ENCODE data around the gene MEX3A. TPM values are rescaled to one million over a fixed set of nuclear protein-coding genes. Genes with fewer than 3 reads are reported as not detected.

The MEX3A gene
- total RNA-seq, 1 experiment from 2014 or later = 13.3 TPM

GRCh38 chr1:156102633-156103511 is 20.6 kb upstream of the MEX3A start:
- DNase-seq (ENCODE audit: low spot score) = peak; percentile 80

DNA sequence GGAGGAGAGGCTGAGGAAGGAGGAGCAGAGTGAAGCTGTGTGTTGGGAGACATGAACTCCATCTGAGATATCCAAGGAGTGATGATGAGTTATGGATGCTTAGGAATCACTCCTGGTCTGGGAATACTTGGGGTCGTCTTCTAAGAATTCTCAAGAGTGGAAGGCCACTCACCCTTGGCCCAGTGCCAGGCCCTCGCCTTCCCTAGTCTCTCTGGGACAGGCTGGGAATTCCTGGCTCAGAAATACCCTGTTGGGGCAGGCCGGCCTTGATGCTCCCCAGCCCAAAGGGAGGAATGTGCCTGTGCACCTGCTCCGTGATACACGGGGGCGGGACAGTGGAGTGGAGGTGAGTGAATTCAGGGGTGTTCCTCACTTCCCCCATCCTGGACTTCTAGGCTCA is 19.6 kb upstream of the MEX3A start:
- DNase-seq (ENCODE audit: low spot score) = peak; percentile 54

DNA sequence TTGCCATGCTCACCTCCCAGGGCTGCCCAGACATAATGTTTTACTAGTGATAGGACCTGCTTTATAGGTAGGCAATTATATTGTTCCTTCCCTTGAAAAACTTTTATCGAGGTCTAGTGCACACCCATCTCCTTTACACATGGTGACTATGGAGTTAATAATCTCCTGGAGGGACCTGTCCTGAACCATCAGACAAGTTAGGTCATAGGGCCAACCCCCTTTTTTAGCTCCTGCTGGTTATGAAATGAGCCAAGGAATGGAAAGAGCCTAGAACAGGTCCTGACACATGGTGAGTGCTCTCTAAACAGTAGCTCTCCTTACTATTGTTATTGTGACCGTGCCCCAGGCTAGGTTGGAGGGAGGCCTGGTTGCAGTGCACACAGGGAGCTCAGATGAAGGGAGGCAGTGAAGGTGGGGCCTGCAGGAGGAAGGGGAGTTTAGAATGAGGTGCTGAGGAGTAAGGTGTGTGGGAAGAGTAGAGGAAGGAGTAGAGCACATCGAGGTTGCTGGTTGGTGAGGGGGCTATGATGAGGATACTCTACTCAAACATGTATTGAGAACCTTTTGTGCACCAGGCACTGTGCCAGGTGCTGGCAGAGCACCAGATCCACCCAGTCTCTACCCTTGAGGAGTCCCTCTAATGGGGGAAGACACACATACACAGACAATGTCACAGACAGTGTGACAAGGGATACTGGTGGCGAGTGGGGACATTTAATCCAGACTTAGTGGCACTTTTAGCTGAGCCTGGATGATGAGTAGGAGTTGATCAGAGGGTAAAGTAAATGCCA is 18.1 kb upstream of the MEX3A start:
- DNase-seq (ENCODE audit: low spot score) = peak; percentile 69

DNA sequence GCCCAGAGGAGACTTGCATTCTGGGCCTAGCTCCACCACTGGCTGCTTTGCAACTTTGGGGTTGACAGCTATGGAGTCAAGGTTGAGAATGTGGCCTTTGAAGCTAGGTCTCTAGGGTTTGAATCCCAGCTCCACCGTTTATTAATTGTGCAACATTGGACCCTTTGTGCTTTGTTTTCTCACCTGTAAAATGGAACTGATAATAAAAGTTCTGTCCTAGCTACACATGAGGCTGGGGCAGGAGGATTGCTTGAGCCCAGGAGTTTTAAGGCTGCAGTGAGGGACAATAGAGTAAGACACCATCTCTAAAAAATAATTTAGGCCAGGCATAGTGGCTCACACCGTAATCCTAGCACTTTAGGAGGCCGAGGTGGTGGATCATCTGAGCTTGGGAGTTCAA is 17.0 kb upstream of the MEX3A start:
- DNase-seq (ENCODE audit: low spot score) = no peak

GRCh38 chr1:156098784-156099183 is 16.5 kb upstream of the MEX3A start:
- no peak for DNase-seq (ENCODE audit: low spot score)

DNA sequence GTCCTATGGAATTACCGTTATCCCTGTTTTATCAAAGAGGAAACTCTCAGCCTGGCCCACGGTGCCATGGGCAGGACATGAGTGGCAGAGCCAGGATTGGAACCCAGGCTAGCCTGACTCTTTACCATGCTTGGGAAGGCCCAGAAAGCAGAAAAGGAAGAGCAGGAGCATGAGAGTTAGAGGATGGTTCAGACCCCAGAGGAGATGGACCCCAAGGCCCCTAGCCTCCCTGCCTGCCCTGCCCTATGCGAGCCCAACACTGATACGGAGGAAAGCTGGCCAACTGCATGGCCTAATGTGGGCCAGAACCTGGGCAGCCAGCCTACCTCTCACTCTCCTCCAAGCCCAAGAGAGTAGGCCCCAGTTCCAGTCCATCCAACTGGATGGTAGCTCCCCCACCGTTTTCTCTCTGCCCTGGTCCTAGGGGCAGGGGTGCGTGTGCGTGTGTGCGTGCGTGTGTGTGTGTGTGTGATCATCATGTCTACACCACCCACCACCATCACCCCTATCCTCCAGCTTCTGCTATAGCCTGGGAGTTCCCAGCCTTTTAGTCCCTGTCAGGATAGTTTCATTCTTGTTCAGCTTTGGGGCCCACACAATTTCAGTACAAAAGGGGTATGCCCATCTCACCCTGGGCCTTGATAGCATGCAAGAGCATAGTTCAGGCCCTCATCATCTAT is 15.4 kb upstream of the MEX3A start:
- no peak for DNase-seq (ENCODE audit: low spot score)

DNA sequence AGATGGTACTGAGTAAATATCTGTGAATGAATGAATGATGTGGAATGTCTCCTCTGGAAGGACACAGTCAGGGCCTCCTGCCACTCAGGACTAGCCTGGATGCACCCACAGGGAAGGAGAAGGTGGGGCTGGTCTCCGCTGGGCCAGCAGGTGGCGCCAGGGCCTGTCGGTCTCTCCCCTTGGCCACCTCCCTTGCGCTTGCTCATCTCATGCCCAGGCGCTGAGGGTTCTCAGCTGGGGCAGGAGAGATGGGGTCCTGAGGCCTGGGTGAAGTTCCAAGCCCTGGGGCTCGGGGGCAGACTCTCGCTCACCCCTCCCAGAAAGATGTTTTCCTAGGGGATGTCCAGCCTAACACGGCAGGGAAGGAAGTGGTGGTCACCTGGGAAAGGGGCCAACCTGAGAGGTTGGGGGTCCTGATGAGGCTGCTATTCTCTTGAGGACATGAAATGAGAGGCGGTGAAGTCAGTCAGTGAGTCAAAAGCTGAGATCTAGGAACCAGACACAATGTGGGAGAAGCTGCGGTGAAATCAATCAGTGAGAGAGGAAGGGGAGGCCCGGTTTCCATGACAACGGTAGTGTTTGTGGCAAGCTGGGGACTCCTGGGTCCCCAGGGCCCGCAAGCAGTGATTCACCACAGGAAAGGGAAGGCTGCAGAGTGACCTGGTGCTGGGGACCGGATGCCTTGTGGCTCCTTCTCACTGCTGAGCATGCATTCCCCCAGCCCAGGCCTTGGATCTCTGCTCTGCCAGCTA is 14.6 kb upstream of the MEX3A start:
- DNase-seq (ENCODE audit: low spot score) = peak; percentile 93

- DNase-seq (ENCODE audit: low spot score) = peak; percentile 84
Measured at GRCh38 chr1:156095906-156096508, 13.7 kb upstream of the MEX3A start.

- DNase-seq (ENCODE audit: low spot score) = no peak
Measured at GRCh38 chr1:156091610-156092009, 9.3 kb upstream of the MEX3A start.

DNA sequence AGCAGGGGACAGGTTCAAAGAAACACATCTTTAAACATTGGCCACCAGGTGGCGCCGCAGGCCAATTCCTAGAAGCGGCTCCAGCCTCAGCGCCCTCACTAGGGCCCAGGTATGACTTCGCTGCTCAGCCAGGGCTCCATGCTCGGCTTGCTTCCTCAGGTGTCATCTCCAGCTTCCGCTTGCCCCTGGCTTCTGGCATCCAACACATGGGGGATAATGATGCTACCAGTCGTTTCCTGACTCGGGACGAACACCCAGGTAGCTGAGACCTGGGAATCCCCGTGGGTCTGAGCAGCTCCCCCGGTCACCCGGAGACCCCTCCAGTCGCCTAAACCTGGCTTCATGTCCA is 8.5 kb upstream of the MEX3A start:
- peak; percentile 99 for DNase-seq (ENCODE audit: low spot score)

DNA sequence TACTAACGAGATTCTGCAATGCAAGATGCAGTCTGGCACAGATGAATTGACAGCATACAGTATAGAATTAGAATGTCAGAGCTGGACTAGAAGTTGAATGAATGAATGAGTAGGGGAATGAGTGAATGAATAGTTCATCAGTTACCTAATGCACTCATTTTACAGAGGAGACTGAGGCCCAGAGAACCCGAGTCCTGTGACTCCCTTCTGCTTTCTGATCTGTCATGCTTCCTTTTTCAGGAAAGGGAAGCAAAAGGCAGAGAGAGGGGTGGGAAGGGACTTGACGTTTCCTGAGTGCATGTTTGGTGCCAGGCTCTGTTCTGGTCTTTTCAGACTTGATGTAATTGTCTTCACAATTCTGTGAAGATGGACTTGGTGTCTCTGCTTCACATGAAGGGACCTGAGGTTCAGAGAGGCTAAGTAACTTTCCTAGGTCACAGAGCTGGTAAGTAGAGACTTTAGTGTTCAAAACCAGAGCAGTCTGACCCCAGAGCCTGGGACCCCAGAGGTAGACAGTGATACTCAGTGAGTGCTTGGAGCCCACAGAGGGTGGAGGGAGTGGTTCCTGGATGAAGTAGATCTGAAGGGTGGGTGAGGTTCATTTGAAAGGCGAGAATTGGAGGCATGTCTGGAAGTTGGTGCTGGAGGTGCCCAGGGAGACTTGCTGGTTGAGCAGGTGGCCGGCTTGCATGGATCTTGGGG is 8.0 kb upstream of the MEX3A start:
- no peak for DNase-seq (ENCODE audit: low spot score)

DNA sequence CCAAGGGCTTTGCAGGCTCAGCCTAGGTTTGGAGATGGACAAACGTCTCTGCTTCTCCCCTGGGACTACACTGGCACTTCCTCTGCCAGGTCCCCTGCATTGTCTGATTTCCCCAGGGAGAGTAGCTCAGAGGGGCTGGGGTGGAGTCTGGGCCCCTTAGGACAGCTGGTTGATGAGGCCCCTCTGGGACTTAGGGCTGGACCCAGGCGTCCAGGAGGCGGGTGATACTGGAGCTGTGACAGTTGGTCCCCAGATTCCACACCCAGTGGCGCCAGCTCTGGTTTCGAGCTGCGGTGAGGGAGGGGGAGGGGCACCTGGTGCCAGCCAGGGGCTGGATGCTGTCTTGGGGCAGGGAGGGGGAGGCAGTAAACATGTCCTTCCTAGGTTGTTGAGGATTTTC is 7.4 kb upstream of the MEX3A start:
- DNase-seq (ENCODE audit: low spot score) = no peak

- DNase-seq (ENCODE audit: low spot score) = no peak
Measured at GRCh38 chr1:156086256-156086662, 4.0 kb upstream of the MEX3A start.

DNA sequence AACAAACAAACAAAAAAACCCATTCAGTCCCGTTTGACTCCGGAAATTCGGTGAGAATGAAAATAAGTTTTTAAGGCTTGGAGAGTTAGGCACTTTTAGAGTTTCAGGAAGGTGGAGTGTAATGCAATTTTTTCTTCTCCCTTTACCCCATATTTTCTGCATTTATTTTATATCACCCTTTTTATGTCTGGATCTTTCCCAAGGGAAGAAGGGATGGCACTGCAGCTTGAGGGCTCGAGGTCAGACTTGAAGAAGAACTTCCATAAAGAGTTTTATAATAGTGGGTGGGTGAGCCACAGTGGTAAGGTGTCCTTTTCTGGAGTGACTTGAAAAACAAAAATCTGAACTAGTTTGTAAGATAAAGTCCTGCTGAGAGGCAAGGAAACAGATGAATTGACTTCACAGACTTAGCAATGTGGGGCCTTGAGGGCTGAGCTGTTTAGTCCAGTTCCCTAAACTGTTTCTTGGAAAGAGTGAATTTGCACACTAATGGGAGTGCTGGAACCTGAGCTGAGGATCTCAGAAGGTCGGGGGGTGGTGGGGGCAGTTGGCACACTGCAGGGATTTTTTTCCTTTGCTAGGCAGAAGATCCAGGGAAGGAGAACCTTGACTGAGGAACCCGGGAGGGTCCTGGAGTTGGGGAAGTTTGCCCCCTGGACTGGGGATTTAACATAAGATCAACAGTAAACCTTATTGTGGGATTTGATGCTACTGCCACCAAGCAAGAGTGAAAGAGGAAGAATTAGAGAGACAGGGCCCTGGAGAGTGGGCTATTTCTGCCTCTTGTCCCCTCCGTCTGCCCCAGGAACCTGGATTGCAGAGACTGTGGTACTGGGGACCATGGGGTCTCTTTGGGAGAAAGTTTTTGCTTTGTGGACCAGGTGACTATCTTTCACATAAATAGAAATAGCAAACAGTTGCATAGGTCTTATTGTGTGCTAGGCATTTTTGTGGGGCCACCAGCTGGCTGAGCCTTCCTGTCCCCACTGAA is 1.8 kb upstream of the MEX3A start:
- DNase-seq (ENCODE audit: low spot score) = no peak

- DNase-seq (ENCODE audit: low spot score) = no peak
Measured at GRCh38 chr1:156081917-156082308, 352 bp downstream of the MEX3A start.

- no peak for DNase-seq (ENCODE audit: low spot score)
Measured at GRCh38 chr1:156081180-156081916, 917 bp downstream of the MEX3A start.

DNA sequence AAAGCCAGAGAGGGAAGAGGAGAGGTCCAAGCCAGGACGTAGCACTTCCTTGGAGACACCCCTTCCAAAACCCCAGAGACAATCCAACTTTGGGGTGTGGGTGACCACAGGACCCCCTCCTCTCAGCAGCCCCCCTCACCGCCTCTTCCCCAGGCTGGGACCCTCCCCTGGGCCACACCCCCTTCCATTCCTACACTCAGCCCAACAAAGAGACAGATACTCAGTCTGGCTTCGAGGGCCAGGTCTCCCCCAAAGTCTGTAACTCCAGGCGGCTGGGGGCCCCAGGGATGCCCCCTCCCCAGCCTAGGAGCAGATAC is 1.4 kb downstream of the MEX3A start:
- DNase-seq (ENCODE audit: low spot score) = no peak

DNA sequence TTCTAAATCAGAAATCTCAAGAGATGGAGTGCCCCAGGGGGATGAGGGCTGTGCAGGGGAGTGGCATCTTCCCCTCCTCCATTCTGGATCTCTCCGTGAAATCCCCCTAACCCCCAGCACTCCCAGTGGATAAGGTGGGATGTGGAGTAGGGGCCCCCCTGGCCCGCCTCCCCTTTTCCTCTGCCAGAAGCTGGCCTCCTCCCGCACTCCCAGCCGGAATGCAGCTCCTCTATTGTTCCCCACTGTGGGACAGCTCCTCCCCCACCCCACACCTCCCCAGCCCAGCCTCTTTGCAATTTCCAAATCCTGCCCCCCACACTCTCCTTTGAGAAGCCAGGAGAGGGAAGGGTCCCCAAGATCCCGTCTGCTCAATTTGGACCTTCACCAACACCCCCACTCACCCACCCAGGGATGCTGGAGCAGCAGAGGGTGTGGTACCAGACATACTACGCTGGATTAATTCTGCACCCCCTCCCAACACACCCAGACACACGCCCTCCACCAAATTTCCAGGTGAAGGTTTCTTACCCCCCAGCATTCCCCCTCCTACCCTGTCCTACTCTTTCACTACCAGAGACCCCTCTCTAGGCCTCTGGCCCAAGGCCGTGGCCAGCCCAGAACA is 1.9 kb downstream of the MEX3A start:
- DNase-seq (ENCODE audit: low spot score) = no peak

All from HT-29 (cell line).